ENCODE results near the gene HIVEP3.

Gene HIVEP3

GRCh38 chr1:41507836-41508235, 410.9 kb downstream of the HIVEP3 start:
- DNase-seq, result no peak

- no peak for DNase-seq
Measured at GRCh38 chr1:41507110-41507720, 411.5 kb downstream of the HIVEP3 start.

- DNase-seq, result peak; percentile 63
Measured at GRCh38 chr1:41504114-41505035, 414.3 kb downstream of the HIVEP3 start.

GRCh38 chr1:41503538-41504113, 415.1 kb downstream of the HIVEP3 start:
- DNase-seq, result no peak

- no peak for DNase-seq
Measured at GRCh38 chr1:41502912-41503311, 415.8 kb downstream of the HIVEP3 start.

- DNase-seq, result no peak
Measured at GRCh38 chr1:41501581-41501980, 417.1 kb downstream of the HIVEP3 start.

GRCh38 chr1:41500781-41501518, 417.8 kb downstream of the HIVEP3 start:
- peak; percentile 17 for DNase-seq

- DNase-seq, result no peak
Measured at GRCh38 chr1:41500378-41500777, 418.3 kb downstream of the HIVEP3 start.

GRCh38 chr1:41499591-41499990, 419.1 kb downstream of the HIVEP3 start:
- no peak for DNase-seq

- DNase-seq, result peak; percentile 73
Measured at GRCh38 chr1:41498804-41499203, 419.9 kb downstream of the HIVEP3 start.

GRCh38 chr1:41498391-41498790, 420.3 kb downstream of the HIVEP3 start:
- no peak for DNase-seq

GRCh38 chr1:41497461-41498030, 421.2 kb downstream of the HIVEP3 start:
- DNase-seq, result no peak

- DNase-seq, result no peak
Measured at GRCh38 chr1:41497056-41497440, 421.7 kb downstream of the HIVEP3 start.

GRCh38 chr1:41496080-41497055, 422.4 kb downstream of the HIVEP3 start:
- DNase-seq, result peak; percentile 93

GRCh38 chr1:41495210-41495948, 423.3 kb downstream of the HIVEP3 start:
- DNase-seq, result peak; percentile 60

GRCh38 chr1:41494351-41495209, 424.1 kb downstream of the HIVEP3 start:
- no peak for DNase-seq

GRCh38 chr1:41493626-41494350, 424.9 kb downstream of the HIVEP3 start:
- DNase-seq, result no peak

GRCh38 chr1:41493117-41493536, 425.6 kb downstream of the HIVEP3 start:
- peak; percentile 92 for DNase-seq

Measured in fibroblast of skin of back (primary cell).